Mesothelial cell of epicardium (in vitro differentiated cells): ENCODE measurements around the gene LACTBL1. TPM values are rescaled to one million over a fixed set of nuclear protein-coding genes. Genes with fewer than 3 reads are reported as not detected.

Experiments used
- DNase-seq, 2 experiments: peaks; one replicate each; pipeline ENCODE4 v3.0.0; 2021; ENCODE audit warnings: low spot score in 2 of 2; ENCODE audit not compliant: unreplicated experiment in 2 of 2
- H3K27ac Mint-ChIP-seq: 2 replicates; pipeline ENCODE4 v1.8.0; 2021; ENCODE audit warnings: mixed read lengths
- H3K27me3 Mint-ChIP-seq: 2 replicates; pipeline ENCODE4 v1.8.0; 2021; ENCODE audit warnings: low read depth, mixed read lengths
- H3K36me3 Mint-ChIP-seq: 2 replicates; pipeline ENCODE4 v1.8.0; 2021; ENCODE audit warnings: mixed read lengths
- H3K4me1 Mint-ChIP-seq: 2 replicates; pipeline ENCODE4 v1.8.0; 2021; ENCODE audit warnings: mixed read lengths
- H3K4me3 Mint-ChIP-seq: 2 replicates; pipeline ENCODE4 v1.8.0; 2021; ENCODE audit warnings: mild to moderate bottlenecking, moderate library complexity, mixed read lengths
- H3K9me3 Mint-ChIP-seq: 2 replicates; pipeline ENCODE4 v1.8.0; 2021; ENCODE audit warnings: mixed read lengths
- total RNA-seq: library from RNA; stranded (reverse); gene quantifications from 3 replicates; pipeline ENCODE4 v1.2.1, GENCODE V29; 2021
- TF ChIP-seq, protein P1 (sequence below): fragments of 200-600 bp; sonication (generic); IDR thresholded peaks from one replicate; pipeline ENCODE4 v1.5.0; 2021; ENCODE audit warnings: antibody characterized with exemption; ENCODE audit not compliant: unreplicated experiment

The LACTBL1 gene
- total RNA-seq, 1 donor from 2014 or later = not detected

DNA sequence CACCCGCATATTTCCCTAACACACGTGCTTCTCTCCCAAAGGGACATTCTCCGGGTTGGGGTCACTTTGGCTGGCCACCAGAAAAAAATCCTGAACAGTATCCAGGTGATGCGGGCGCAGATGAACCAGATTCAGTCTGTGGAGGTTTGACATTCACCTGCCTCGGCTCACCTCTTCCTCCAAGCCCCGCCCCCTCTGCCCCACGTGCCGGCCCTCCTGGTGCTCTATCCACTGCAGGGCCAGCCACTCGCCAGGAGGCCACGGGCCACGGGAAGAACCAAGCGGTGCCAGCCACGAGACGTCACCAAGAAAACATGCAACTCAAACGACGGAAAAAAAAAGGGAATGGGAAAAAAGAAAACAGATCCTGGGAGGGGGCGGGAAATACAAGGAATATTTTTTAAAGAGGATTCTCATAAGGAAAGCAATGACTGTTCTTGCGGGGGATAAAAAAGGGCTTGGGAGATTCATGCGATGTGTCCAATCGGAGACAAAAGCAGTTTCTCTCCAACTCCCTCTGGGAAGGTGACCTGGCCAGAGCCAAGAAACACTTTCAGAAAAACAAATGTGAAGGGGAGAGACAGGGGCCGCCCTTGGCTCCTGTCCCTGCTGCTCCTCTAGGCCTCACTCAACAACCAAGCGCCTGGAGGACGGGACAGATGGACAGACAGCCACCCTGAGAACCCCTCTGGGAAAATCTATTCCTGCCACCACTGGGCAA, 59.1 kb downstream of the LACTBL1 start:
- Mint-ChIP-seq H3K9me3 (no peaks in the 10 kb centered on the region), H3K27me3 (no peaks in the 10 kb centered on the region), H3K27ac (no peak overlapping the region), H3K4me3 (no peak overlapping the region), H3K36me3 (peaks cover 14% of the 10 kb centered on the region), H3K4me1 (no peaks in the 10 kb centered on the region)
- TF ChIP-seq, protein P1, sequence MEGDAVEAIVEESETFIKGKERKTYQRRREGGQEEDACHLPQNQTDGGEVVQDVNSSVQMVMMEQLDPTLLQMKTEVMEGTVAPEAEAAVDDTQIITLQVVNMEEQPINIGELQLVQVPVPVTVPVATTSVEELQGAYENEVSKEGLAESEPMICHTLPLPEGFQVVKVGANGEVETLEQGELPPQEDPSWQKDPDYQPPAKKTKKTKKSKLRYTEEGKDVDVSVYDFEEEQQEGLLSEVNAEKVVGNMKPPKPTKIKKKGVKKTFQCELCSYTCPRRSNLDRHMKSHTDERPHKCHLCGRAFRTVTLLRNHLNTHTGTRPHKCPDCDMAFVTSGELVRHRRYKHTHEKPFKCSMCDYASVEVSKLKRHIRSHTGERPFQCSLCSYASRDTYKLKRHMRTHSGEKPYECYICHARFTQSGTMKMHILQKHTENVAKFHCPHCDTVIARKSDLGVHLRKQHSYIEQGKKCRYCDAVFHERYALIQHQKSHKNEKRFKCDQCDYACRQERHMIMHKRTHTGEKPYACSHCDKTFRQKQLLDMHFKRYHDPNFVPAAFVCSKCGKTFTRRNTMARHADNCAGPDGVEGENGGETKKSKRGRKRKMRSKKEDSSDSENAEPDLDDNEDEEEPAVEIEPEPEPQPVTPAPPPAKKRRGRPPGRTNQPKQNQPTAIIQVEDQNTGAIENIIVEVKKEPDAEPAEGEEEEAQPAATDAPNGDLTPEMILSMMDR = no peak
- no peak for DNase-seq

DNA sequence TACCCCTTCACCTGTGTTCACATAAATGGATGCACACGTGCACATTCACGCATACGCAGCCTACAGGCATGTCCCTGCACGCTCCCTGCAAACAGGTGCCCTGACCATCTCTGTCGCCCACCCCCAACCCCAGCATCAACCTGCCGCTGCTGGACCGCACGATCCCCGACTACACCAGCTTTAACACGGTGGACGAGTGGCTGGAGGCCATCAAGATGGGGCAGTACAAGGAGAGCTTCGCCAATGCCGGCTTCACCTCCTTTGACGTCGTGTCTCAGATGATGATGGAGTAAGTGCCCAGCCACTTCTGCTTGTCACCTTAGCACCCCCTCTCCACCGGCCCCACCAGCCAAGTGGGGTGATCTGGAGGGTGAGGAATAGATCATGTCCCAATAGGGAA, 60.4 kb downstream of the LACTBL1 start:
- TF ChIP-seq, protein P1 = no peak
- no peaks in the 10 kb centered on the region for H3K9me3 Mint-ChIP-seq
- peaks cover 25% of the 10 kb centered on the region for H3K36me3 Mint-ChIP-seq
- H3K4me1 Mint-ChIP-seq = no peaks in the 10 kb centered on the region
- H3K27me3 Mint-ChIP-seq = no peaks in the 10 kb centered on the region
- no peak overlapping the region for H3K4me3 Mint-ChIP-seq
- no peak overlapping the region for H3K27ac Mint-ChIP-seq
- no peak for DNase-seq

DNA sequence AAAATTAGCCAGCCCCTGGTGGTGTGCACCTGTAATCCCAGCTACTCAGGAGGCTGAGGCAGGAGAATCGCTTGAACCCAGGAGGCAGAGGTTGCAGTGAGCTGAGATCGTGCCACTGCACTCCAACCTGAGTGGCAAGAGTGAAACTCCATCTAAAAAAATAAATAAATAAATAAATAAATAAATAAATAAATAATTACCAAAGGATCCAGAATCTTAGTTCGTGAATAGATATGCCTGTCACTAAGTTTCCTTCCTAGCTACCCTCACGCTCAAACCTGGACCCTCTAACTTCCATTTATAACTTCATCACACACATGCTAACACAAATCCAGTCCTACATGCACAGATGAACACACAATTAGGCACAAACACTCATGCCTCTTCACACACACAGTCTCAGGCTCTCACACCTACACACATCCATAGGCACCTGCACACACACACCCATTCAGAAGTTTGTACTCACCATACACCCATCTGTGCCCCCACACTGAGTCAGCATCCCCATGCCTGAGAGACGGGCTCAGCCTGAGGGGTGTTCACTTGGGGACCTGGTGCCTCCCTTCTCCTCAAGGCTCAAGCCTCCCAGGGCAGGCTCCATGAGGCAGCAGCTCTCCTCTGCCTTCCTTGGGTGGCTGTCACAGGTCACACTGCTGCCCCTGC, 61.5 kb downstream of the LACTBL1 start:
- Mint-ChIP-seq H3K27me3 (no peaks in the 10 kb centered on the region), H3K4me1 (no peaks in the 10 kb centered on the region), H3K9me3 (no peaks in the 10 kb centered on the region), H3K4me3 (no peak overlapping the region), H3K36me3 (peaks cover 36% of the 10 kb centered on the region), H3K27ac (no peak overlapping the region)
- TF ChIP-seq, protein P1 = peak; percentile 17
- DNase-seq = no peak

DNA sequence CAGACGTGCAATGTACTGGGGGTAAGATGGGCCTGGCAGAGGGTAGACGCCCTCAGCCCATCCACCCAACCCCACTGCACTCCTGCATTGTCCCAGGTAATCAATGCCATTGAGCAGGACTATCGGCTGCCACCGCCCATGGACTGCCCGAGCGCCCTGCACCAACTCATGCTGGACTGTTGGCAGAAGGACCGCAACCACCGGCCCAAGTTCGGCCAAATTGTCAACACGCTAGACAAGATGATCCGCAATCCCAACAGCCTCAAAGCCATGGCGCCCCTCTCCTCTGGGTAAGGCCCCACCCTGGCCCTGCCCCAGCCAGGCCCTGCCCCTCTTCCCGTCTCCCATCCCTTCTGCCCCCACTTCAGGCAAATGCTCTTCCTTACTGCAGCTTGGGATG, 62.4 kb downstream of the LACTBL1 start:
- TF ChIP-seq, protein P1 = no peak
- H3K27ac Mint-ChIP-seq = no peak overlapping the region
- peaks cover 36% of the 10 kb centered on the region for H3K36me3 Mint-ChIP-seq
- no peaks in the 10 kb centered on the region for H3K9me3 Mint-ChIP-seq
- no peak overlapping the region for H3K4me3 Mint-ChIP-seq
- H3K4me1 Mint-ChIP-seq = no peaks in the 10 kb centered on the region
- H3K27me3 Mint-ChIP-seq = no peaks in the 10 kb centered on the region
- no peak for DNase-seq

DNA sequence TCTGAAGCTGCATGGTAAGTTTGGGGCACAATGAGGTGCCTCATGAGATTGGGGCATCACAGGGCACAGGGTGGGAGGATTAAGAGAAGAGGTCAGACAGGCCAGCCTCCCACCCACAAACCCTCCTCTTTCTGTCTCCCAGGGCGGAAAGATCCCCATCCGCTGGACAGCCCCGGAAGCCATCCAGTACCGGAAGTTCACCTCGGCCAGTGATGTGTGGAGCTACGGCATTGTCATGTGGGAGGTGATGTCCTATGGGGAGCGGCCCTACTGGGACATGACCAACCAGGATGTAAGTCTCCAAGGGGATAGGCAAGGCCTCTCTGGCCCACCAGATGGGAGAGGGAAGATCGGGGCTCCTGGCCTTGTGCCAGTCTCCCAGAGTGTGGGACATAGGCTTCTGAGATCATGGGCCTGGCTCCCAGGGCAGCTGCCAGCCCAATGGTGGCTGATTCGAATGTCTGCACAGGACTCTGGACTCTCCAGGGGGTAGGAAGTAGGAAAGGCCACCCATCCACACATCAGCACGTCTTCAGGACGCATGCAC, 63.7 kb downstream of the LACTBL1 start:
- Mint-ChIP-seq H3K27me3 (no peaks in the 10 kb centered on the region), H3K9me3 (no peaks in the 10 kb centered on the region), H3K36me3 (peaks cover 31% of the 10 kb centered on the region), H3K4me1 (no peaks in the 10 kb centered on the region), H3K27ac (no peak overlapping the region), H3K4me3 (no peak overlapping the region)
- TF ChIP-seq, protein P1 = no peak
- DNase-seq = no peak
